ENCODE measurements around the gene ABLIM1. TPM values are rescaled to one million over a fixed set of nuclear protein-coding genes. Genes with fewer than 3 reads are reported as not detected.

Gene ABLIM1
- total RNA-seq, 2 donors from 2014 or later, result 141 to 184 TPM

DNA sequence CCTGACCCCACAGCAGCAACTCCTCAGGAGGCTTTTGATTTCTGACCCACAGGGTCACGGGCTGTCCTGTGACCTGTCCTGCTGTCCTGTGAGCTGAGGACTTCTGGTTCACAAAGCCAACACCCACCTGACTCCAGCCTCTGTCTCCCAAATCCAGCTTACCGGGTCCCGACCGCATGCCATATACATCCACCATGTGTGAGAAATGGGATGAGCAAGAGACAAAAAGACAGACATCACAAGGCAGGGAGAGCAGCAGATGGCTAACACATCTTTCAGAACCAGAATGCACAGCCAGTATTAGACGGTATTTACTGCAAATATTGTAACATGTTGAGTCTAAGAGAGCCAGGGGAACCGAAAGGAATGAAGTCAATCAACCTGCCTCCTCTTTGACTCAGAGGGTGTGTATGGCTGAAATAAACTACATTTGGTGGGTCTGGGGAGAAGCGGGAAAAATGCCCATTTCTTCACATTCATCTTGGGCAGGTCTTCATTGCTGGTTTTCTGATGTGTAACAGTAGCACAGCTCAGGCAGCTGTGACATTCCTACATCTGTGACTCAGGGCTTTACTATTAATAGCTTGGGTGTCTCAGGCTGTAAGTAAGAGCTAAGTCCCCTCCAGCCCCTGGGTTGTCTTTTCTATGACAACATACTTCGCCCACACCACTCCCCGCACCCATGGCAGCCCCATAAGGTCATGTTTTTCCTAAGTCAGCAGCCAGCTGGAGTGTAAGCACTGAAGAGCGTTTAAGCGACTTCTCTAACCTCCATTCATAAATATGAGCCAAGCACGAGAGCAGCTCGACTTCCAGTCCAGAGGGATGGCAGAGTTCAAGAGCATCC, 25.0 kb downstream of the ABLIM1 start:
- H3K36me3 Mint-ChIP-seq (ENCODE audit: low read depth), result peaks cover 9% of the 10 kb centered on the region
- DNase-seq, result no peak
- no peak for ATAC-seq
- peaks cover 69% of the 10 kb centered on the region for H3K27me3 Mint-ChIP-seq
- no peak overlapping the region for H3K4me3 Mint-ChIP-seq
- no peaks in the 10 kb centered on the region for H3K9me3 ChIP-seq (ENCODE audit: control insufficient read depth, low read length, poor library complexity, severe bottlenecking)
- H3K4me1 Mint-ChIP-seq, result peaks cover 29% of the 10 kb centered on the region
- no peak overlapping the region for H3K27ac Mint-ChIP-seq

DNA sequence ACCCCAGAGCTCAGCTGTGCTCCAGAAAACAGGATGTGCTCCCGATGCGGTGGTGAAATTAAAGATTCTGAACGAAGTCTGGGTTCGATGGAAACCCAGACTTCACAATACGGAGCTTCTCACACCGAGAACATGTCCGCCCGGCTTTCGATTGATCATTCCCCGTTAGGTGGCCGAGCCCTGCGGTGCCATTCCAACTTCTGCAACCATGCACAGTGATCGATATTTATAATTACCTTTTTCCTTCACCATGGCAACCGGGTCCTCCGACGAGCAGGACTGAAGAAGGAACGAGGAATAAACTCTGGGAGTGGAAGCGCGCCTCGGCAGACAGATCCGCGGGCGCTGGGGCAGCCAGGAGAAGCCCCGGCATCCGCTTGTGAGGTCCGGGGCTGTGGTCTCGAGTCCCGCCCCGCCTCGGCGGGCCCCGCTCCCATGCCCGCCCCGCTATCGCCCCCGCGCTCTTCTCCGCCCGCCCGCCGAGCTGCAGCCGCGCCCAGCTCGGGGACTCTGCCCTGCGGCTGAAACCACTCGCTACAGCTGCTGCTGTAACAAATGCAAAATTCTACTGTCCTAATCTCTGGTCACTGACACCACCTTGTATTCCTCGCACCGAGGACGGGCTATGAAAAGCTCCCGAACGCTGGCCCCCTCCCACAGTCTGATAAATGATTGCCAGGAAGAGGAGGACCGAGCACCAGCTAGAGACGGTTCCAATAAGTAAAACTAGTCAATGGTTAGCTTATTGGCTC, 26.2 kb downstream of the ABLIM1 start:
- Mint-ChIP-seq H3K4me3 (peak overlapping the region; percentile 94), H3K4me1 (peaks cover 29% of the 10 kb centered on the region), H3K27me3 (peaks cover 69% of the 10 kb centered on the region), H3K36me3 (ENCODE audit: low read depth) (peaks cover 9% of the 10 kb centered on the region), H3K27ac (peak overlapping the region; percentile 41)
- H3K9me3 ChIP-seq (ENCODE audit: control insufficient read depth, low read length, poor library complexity, severe bottlenecking), result no peaks in the 10 kb centered on the region
- ATAC-seq (peak; percentile 81), DNase-seq (peak; percentile 7 to 22 (median 9))

DNA sequence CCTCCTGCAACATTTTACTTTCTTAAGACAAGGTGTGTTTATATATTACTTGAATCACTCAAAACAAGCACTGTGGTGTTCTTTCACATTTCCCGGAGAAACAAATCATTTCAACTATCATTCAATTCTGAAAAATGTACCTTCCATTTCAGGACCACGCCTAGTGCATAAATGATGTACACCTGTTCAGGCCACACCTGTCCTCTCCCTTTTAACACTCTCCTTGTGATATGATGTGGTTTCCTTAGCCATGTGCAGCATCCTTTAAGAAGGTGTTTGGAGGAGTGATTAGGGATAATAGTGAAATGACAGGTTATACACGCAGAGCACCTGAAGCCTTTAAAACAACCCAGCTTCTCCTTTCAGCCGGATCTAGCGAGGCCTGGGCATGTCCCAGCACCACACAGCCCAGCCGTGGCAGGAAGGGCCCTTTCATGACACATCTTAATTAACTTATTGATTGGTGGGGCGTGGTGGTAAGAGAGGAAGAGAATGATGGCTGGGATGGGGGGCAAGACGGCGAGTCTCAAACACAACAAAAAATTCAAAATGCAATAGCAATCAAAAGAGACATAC, 26.9 kb downstream of the ABLIM1 start:
- H3K4me1 Mint-ChIP-seq, result peaks cover 29% of the 10 kb centered on the region
- peak overlapping the region; percentile 41 for H3K27ac Mint-ChIP-seq
- no peaks in the 10 kb centered on the region for H3K9me3 ChIP-seq (ENCODE audit: control insufficient read depth, low read length, poor library complexity, severe bottlenecking)
- peak overlapping the region; percentile 94 for H3K4me3 Mint-ChIP-seq
- peaks cover 9% of the 10 kb centered on the region for H3K36me3 Mint-ChIP-seq (ENCODE audit: low read depth)
- H3K27me3 Mint-ChIP-seq, result peaks cover 69% of the 10 kb centered on the region
- DNase-seq, result no peak
- ATAC-seq, result no peak

DNA sequence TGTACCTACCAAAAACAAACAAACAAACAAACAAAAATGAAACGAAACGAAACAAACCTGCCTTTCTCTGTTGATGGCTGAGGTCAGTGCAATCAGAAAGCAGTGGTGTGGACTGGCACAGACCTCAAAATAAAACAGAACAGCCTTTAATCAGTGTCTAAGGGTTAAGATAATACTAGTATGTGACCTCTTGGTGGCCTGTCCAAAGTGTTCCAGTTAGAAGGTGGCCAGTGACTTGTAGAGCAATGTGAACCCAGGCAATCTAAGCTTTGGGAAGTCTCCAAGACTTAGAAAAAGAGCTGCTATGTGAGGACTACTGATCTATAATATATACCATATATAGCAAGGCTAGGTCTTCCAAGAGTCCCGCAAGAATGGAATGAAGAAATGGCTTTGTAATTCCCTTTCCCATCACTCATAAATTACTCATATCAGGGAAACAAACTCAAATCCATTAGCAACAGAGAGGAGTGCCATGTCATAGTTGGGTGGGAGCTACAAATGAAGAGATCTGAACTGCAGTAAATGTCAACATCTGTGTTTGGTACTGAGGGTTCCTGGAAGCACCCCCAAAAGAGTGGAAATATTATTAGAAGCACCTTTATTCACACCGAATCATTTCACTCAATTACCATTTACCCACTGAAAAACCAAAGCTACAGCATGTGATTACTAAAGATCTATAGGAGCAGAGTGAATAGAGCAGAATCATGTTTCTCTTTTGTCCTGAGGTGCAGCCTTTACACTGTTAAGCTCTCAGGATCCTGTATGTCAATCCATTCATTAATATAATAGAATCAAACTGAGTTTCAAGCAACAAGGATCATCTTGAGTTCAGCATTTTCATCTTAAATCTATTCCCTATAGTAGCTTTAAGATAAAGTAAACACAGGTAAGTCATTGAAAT, 28.0 kb downstream of the ABLIM1 start:
- peak overlapping the region; percentile 10 for H3K4me3 Mint-ChIP-seq
- DNase-seq, result no peak
- H3K27me3 Mint-ChIP-seq, result peaks cover 60% of the 10 kb centered on the region
- H3K9me3 ChIP-seq (ENCODE audit: control insufficient read depth, low read length, poor library complexity, severe bottlenecking), result peaks cover 3% of the 10 kb centered on the region
- H3K36me3 Mint-ChIP-seq (ENCODE audit: low read depth), result peaks cover 6% of the 10 kb centered on the region
- no peak for ATAC-seq
- H3K27ac Mint-ChIP-seq, result no peak overlapping the region
- H3K4me1 Mint-ChIP-seq, result peaks cover 29% of the 10 kb centered on the region

DNA sequence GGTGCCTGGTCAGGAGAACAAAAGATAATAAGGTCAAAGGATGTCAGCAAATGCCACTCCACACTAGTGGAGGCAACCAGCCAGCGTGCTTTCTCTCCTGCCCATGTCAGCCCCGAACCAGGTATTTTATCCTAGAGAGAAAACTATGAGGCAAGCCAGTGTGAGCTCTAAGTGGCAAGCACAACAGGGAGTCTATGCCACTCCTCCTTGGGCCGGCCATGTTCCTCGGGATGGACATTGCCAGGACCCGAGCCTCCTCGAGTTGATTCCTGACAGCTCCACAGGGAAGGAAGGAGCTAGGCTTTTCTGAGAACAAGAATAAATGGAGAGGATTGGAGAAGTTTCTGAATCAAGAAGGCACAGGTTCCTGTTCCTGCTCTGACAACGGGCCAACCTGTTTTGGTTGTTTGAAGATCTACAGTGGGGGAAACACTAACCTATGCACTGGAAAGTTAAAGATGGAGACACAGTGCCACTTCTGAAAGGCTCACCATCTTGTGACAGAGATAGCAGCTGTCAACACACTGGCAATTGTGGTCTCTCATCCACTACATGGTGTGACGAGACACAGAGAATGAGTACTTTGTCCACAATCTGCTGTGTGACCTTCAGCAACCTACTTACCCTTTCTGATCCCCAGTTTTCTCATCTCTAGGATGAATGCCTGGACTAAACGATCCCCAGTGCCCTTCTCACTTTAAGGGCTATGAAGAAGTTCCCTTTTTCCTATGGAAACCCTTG, 28.8 kb downstream of the ABLIM1 start:
- peaks cover 52% of the 10 kb centered on the region for H3K27me3 Mint-ChIP-seq

DNA sequence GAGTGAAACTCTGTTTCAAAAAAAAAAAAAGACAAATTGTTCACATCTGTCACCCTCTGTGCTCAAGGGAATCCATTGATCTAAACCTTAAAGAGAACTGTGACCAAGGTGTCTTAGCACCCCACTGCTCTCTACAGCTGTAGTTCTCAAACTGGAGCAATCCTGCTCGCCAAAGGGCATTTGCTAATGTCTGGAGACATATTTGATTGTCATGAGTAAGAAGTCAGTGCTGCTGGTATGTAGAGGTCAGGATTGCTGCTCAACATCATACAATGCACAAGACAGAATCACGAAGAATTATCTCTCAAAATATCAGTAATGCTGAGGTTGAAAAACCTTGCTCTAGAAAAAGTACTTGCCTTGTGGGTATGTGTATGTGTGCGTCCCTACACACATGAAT, 30.0 kb downstream of the ABLIM1 start:
- H3K27me3 Mint-ChIP-seq, result peaks cover 43% of the 10 kb centered on the region
- H3K4me1 Mint-ChIP-seq, result peaks cover 32% of the 10 kb centered on the region

More for the DNA sequence above, 28.8 kb downstream of the ABLIM1 start:
- peaks cover 3% of the 10 kb centered on the region for H3K9me3 ChIP-seq (ENCODE audit: control insufficient read depth, low read length, poor library complexity, severe bottlenecking)
- Mint-ChIP-seq H3K4me3 (peak overlapping the region; percentile 10), H3K4me1 (peaks cover 29% of the 10 kb centered on the region), H3K36me3 (ENCODE audit: low read depth) (peaks cover 6% of the 10 kb centered on the region), H3K27ac (no peak overlapping the region)
- ATAC-seq (no peak), DNase-seq (no peak)

DNA sequence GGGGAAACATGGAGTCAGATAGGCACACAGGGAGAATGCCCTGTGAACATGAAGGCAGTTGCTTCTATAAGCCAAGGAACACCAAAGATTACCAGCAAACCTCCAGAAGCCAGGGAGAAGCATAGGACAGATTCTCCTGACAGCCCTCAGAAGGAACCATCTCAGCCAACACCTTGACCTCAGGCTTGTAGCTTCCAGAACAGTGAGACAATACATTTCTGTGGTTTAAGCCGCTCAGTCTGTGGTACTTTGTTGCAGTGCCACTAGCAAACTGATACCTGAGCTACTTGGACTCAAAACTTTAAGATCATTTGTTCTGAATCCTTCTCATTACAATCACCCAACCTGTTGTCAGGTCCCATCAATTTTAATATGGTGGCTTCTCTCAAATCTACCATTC, 31.2 kb downstream of the ABLIM1 start:
- Mint-ChIP-seq H3K27me3 (peaks cover 30% of the 10 kb centered on the region), H3K4me3 (no peak overlapping the region), H3K4me1 (peaks cover 27% of the 10 kb centered on the region), H3K27ac (no peak overlapping the region), H3K36me3 (ENCODE audit: low read depth) (peaks cover 6% of the 10 kb centered on the region)
- no peak for ATAC-seq
- DNase-seq, result no peak
- peaks cover 3% of the 10 kb centered on the region for H3K9me3 ChIP-seq (ENCODE audit: control insufficient read depth, low read length, poor library complexity, severe bottlenecking)

More for the DNA sequence above, 30.0 kb downstream of the ABLIM1 start:
- H3K27ac Mint-ChIP-seq, result no peak overlapping the region
- peaks cover 6% of the 10 kb centered on the region for H3K36me3 Mint-ChIP-seq (ENCODE audit: low read depth)
- H3K9me3 ChIP-seq (ENCODE audit: control insufficient read depth, low read length, poor library complexity, severe bottlenecking), result peaks cover 3% of the 10 kb centered on the region
- DNase-seq (no peak), ATAC-seq (no peak)
- no peak overlapping the region for H3K4me3 Mint-ChIP-seq

DNA sequence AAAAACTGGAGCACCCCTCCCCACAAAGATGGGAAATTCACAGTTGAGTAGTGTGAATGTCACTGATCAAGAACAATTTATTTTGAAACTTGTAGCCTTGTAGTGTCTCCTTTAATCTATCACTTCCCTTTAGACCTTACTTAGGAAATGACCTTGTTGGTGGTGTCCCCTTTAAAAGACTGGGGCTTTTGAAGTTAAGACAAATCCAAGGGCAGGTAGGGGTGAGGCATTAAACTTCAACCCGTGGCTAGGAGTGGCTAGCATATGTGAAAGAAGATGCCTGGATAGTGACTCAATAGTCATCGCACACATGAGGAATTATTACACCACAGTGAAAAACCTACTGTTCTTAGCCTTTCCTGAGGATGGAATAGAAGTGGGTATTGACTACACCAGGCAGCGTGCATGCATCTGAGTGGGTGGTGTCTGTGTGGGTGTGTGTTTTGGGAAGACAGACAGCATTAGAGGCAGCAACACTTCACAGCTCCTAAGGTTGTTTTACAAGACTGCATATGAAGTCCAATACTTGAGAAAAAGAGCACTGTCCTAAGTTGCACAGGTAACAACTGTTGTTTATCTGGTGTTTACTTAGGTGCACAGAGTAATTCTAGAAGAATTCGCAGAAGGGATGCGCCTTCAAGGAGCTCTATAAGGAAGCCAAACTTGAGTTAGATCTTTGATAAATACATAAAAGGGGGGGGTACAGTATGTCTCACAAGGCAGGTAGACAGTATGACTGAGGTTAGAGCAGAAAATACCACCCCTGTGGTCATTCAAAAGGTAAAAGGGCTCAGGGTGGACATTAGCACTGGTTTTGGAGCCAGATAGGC, 32.9 kb downstream of the ABLIM1 start:
- H3K9me3 ChIP-seq (ENCODE audit: control insufficient read depth, low read length, poor library complexity, severe bottlenecking), result peaks cover 3% of the 10 kb centered on the region
- Mint-ChIP-seq H3K36me3 (ENCODE audit: low read depth) (peaks cover 2% of the 10 kb centered on the region), H3K27ac (no peak overlapping the region), H3K27me3 (peaks cover 13% of the 10 kb centered on the region), H3K4me1 (peaks cover 13% of the 10 kb centered on the region), H3K4me3 (no peak overlapping the region)
- DNase-seq (no peak), ATAC-seq (no peak)

DNA sequence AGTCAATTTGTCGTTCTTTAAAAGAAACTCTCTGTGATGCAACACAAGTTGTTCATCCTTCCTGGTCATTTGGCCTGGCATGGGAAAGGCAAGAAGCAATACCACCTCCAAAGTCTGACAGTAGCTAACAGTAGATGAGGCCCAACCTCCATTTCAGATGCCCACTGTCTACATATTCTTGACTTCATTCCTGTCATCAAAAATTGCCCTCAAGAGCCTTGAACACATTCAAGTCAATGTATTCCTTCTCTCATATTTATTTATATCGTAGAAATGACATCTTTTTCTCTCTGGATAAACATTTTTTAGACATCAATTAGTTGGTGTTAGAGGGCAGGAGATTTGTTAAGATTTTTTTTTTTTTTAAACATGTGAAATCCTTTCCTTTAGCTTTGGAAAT, 33.7 kb downstream of the ABLIM1 start:
- H3K36me3 Mint-ChIP-seq (ENCODE audit: low read depth), result no peaks in the 10 kb centered on the region
- H3K9me3 ChIP-seq (ENCODE audit: control insufficient read depth, low read length, poor library complexity, severe bottlenecking), result peaks cover 3% of the 10 kb centered on the region
- DNase-seq (no peak), ATAC-seq (no peak)
- no peak overlapping the region for H3K4me3 Mint-ChIP-seq
- no peak overlapping the region for H3K27ac Mint-ChIP-seq
- peaks cover 9% of the 10 kb centered on the region for H3K4me1 Mint-ChIP-seq
- H3K27me3 Mint-ChIP-seq, result peaks cover 6% of the 10 kb centered on the region

DNA sequence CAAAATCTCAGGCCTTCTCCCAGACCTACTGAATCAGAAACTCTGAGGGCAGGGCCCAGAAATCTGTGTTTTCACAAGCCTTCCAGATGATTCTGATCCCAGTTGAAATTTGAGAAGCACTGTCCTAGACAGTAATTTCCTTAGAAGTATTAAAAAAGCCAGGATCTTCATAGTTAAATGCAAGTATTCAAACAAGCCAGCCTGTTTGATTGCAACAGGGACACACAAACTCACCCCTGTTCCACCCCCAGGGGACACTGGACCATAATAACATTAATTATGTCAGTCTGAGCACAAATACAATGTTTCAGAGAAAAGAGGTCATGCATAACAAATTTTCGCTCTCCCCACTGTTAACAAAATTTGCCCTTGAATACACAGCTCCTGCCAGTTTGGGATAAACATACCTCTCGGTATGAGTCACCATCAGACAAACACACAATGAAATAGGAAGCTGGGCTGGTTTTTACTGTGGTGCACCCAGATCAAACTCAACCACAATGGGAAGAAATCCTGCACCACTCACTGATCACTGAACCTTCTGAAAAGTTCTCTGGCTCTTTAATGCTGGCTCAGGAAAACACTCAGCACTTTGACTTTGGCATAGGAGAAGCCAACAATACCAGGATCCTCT, 34.3 kb downstream of the ABLIM1 start:
- no peaks in the 10 kb centered on the region for H3K36me3 Mint-ChIP-seq (ENCODE audit: low read depth)
- peak; percentile 39 for ATAC-seq
- H3K27me3 Mint-ChIP-seq, result no peaks in the 10 kb centered on the region
- peaks cover 3% of the 10 kb centered on the region for H3K9me3 ChIP-seq (ENCODE audit: control insufficient read depth, low read length, poor library complexity, severe bottlenecking)
- DNase-seq, result no peak
- H3K4me3 Mint-ChIP-seq, result no peak overlapping the region
- peaks cover 5% of the 10 kb centered on the region for H3K4me1 Mint-ChIP-seq
- H3K27ac Mint-ChIP-seq, result peak overlapping the region; percentile 6

DNA sequence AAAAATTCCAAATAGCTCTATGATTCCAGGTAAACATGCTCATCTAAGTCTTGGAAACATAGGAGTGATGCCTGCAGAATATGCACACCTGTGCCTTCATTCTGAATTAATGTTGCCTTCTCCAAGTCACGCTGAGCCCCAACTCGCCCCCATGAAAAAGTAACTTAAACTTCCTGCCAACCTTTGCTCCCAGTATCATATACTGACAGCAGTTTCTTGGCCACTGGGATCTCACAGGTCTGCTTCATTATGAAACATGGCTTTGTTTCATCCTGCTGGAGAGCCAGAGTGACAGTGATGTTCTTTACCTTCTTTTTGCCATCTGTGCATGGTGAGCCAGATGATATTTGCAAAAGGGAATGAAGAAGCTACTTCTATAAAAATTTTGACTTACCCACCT, 34.9 kb downstream of the ABLIM1 start:
- peaks cover 3% of the 10 kb centered on the region for H3K9me3 ChIP-seq (ENCODE audit: control insufficient read depth, low read length, poor library complexity, severe bottlenecking)
- peaks cover 5% of the 10 kb centered on the region for H3K4me1 Mint-ChIP-seq
- no peak overlapping the region for H3K4me3 Mint-ChIP-seq
- H3K36me3 Mint-ChIP-seq (ENCODE audit: low read depth), result no peaks in the 10 kb centered on the region
- ATAC-seq (no peak), DNase-seq (no peak)
- peak overlapping the region; percentile 42 for H3K27ac Mint-ChIP-seq
- no peaks in the 10 kb centered on the region for H3K27me3 Mint-ChIP-seq
